ENCODE results near the gene FHIT.

DNA sequence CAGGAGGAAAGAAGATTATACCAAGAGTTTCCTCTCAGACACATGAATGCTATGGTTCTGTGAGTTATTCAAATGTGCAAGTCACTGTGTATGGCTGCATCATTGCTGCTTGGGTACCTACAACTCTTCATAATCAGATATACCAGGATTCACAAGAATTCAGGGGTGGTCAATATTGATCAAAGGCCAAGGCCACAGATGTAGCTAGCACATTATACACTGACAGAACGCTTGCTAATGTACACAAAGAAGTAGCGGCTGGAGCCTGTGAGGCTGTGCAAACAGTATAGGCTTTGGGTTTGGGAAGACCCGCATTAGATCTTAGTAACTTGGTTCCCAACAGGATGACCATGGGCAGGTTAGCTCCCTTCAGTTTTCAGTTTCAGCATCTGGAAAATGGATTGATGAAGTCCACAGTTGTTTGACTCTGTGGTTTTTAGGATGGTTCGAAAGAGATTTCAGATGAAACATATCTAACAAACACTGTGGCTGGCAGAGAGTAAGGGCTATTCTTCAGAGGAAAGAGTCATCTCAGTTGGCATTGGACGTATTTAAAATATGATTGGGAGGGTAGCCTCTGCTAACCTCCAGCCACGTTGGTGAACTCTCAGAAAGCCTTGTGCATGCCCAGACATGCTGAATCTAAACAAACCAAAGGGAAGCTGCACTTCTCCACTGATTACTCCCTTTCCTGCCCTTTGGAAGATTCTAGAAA, 1452.7 kb downstream of the FHIT start:
- TF ChIP-seq, protein P1, sequence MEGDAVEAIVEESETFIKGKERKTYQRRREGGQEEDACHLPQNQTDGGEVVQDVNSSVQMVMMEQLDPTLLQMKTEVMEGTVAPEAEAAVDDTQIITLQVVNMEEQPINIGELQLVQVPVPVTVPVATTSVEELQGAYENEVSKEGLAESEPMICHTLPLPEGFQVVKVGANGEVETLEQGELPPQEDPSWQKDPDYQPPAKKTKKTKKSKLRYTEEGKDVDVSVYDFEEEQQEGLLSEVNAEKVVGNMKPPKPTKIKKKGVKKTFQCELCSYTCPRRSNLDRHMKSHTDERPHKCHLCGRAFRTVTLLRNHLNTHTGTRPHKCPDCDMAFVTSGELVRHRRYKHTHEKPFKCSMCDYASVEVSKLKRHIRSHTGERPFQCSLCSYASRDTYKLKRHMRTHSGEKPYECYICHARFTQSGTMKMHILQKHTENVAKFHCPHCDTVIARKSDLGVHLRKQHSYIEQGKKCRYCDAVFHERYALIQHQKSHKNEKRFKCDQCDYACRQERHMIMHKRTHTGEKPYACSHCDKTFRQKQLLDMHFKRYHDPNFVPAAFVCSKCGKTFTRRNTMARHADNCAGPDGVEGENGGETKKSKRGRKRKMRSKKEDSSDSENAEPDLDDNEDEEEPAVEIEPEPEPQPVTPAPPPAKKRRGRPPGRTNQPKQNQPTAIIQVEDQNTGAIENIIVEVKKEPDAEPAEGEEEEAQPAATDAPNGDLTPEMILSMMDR (IDR thresholded peaks at IDR 0.05 in 4 of 5, conservative IDR thresholded peaks at IDR 0.05 in 1 of 5) = no peak
- no peak for TF ChIP-seq POLR2A (IDR thresholded peaks at IDR 0.05)
